Liver (tissue), 9 donors: ENCODE measurements around the gene CEP76. TPM values are rescaled to one million over a fixed set of nuclear protein-coding genes. Genes with fewer than 3 reads are reported as not detected.

ENCODE experiments used
- DNase-seq: peaks from one replicate; pipeline ENCODE4 v3.0.0-alpha.2; 2017; ENCODE audit warnings: low spot score
- H3K27ac ChIP-seq, 2 donors: one replicate each; pipeline ENCODE4 v1.7.0; 2013; ENCODE audit warnings: inconsistent platforms in 2 of 2, low read length in 2 of 2, control low read depth in 1 of 2, low read depth in 1 of 2, mild to moderate bottlenecking in 1 of 2
- H3K27me3 ChIP-seq, 4 donors: one replicate each; pipeline versions ENCODE4 v1.6.1 to v1.7.0; 2013; ENCODE audit warnings: low read length in 3 of 4, inconsistent platforms in 1 of 4, mild to moderate bottlenecking in 1 of 4, moderate library complexity in 1 of 4; ENCODE audit not compliant: control insufficient read depth in 4 of 4, insufficient read depth in 4 of 4
- H3K36me3 ChIP-seq, 4 donors: one replicate each; pipeline versions ENCODE4 v1.6.1 to v1.7.0; 2013; ENCODE audit warnings: low read length in 3 of 4, mild to moderate bottlenecking in 3 of 4, low read depth in 1 of 4, moderate library complexity in 1 of 4; ENCODE audit not compliant: control insufficient read depth in 4 of 4, insufficient read depth in 3 of 4
- H3K4me1 ChIP-seq, 4 donors: one replicate each; pipeline versions ENCODE4 v1.6.1 to v1.7.0; 2013; ENCODE audit warnings: low read length in 3 of 4, mild to moderate bottlenecking in 3 of 4, moderate library complexity in 1 of 4; ENCODE audit not compliant: control insufficient read depth in 4 of 4, insufficient read depth in 4 of 4
- H3K4me3 ChIP-seq, 3 donors: one replicate each; pipeline versions ENCODE4 v1.6.1 to v1.7.0; 2013; ENCODE audit warnings: low read length in 3 of 3, control low read depth in 1 of 3, low read depth in 1 of 3, mild to moderate bottlenecking in 1 of 3
- H3K9ac ChIP-seq, 2 donors: one replicate each; pipeline ENCODE4 v1.7.0; 2013; ENCODE audit warnings: low read length in 2 of 2, mild to moderate bottlenecking in 2 of 2, moderate library complexity in 2 of 2, control low read depth in 1 of 2, low read depth in 1 of 2
- H3K9me3 ChIP-seq, 4 donors: one replicate each; pipeline versions ENCODE4 v1.6.1 to v1.7.0; 2013; ENCODE audit warnings: low read length in 3 of 4; ENCODE audit not compliant: control insufficient read depth in 4 of 4
- EGR1 ChIP-seq, 2 donors: IDR thresholded peaks; 2 replicates each; pipeline ENCODE4 v1.6.1; 2016 to 2018; ENCODE audit warnings: antibody characterized with exemption in 2 of 2, low read depth in 2 of 2
- FOXA1 ChIP-seq: IDR thresholded peaks from 2 replicates; pipeline ENCODE4 v1.6.1; 2016; ENCODE audit warnings: antibody characterized with exemption
- FOXA2 ChIP-seq: IDR thresholded peaks from 2 replicates; pipeline ENCODE4 v1.6.1; 2016; ENCODE audit warnings: antibody characterized with exemption
- GABPA ChIP-seq, 2 donors: IDR thresholded peaks in 1 of 2; conservative IDR thresholded peaks in 1 of 2; 2 replicates each; pipeline ENCODE4 v1.6.1; 2016; ENCODE audit warnings: antibody characterized with exemption in 2 of 2, mild to moderate bottlenecking in 1 of 2, moderate library complexity in 1 of 2
- HNF4A ChIP-seq, 2 donors: conservative IDR thresholded peaks; 2 replicates each; pipeline ENCODE4 v1.6.1; 2016; ENCODE audit warnings: antibody characterized with exemption in 2 of 2, mild to moderate bottlenecking in 2 of 2
- HNF4G ChIP-seq: IDR thresholded peaks from 2 replicates; pipeline ENCODE4 v1.6.1; 2016; ENCODE audit warnings: antibody characterized with exemption
- JUND ChIP-seq, 2 donors: IDR thresholded peaks; 2 replicates each; pipeline ENCODE4 v1.6.1; 2016; ENCODE audit warnings: antibody characterized with exemption in 2 of 2
- NR2F2 ChIP-seq: IDR thresholded peaks from 2 replicates; pipeline ENCODE4 v1.6.1; 2016; ENCODE audit warnings: antibody characterized with exemption
- RAD21 ChIP-seq, 2 donors: IDR thresholded peaks; 2 replicates each; pipeline ENCODE4 v1.6.1; 2016; ENCODE audit warnings: antibody characterized with exemption in 2 of 2, mild to moderate bottlenecking in 2 of 2
- RXRA ChIP-seq, 2 donors: IDR thresholded peaks; 2 replicates each; pipeline ENCODE4 v1.6.1; 2017 to 2018; ENCODE audit warnings: antibody characterized with exemption in 2 of 2, mild to moderate bottlenecking in 1 of 2
- SP1 ChIP-seq: IDR thresholded peaks from 2 replicates; pipeline ENCODE4 v1.6.1; 2018; ENCODE audit warnings: antibody characterized with exemption, mild to moderate bottlenecking
- TAF1 ChIP-seq: conservative IDR thresholded peaks from 2 replicates; pipeline ENCODE4 v1.6.1; 2016; ENCODE audit warnings: antibody characterized with exemption, mild to moderate bottlenecking
- YY1 ChIP-seq: IDR thresholded peaks from 2 replicates; pipeline ENCODE4 v1.6.1; 2016; ENCODE audit warnings: antibody characterized with exemption, mild to moderate bottlenecking
- WGBS: extraction: QIAGEN DNeasy Blood & Tissue Kit; methylation state at CpG from one replicate; pipeline ENCODE4 v1.1.7; 2013; 5-methylcytosine and 5-hydroxymethylcytosine counted together
- polyA plus RNA-seq, 2 donors: library from polyadenylated mRNA; stranded (reverse) in 1 of 2; unstranded in 1 of 2; fragments of 200-250 nt in 1 of 2; fragments of >200 nt in 1 of 2; fragmentation: Nextera tagmentation in 1 of 2; extraction: Ambion mirVana in 1 of 2; gene quantifications; one replicate each; pipeline versions ENCODE4 v1.2.1 to v1.2.3, GENCODE V29; 2013 to 2015
- total RNA-seq, 2 donors: library from RNA; depleted of rRNA; stranded (reverse); fragments of >200 nt; gene quantifications; one replicate each; pipeline ENCODE4 v1.2.3, GENCODE V29; 2014
- TF ChIP-seq, protein P1 (sequence below): fragments of 150-350 bp; IDR thresholded peaks from 2 replicates; pipeline ENCODE4 v1.5.1; 2017; ENCODE audit warnings: improper control_type of control experiment, low read depth, low read length; ENCODE audit not compliant: missing input control
- TF ChIP-seq, protein P2 (sequence below): IDR thresholded peaks from 2 replicates; pipeline ENCODE4 v1.6.1; 2016; ENCODE audit warnings: antibody characterized with exemption
- TF ChIP-seq, protein P3 (sequence below): IDR thresholded peaks from 2 replicates; pipeline ENCODE4 v1.6.1; 2016; ENCODE audit warnings: antibody characterized with exemption
- TF ChIP-seq, protein P4 (sequence below): IDR thresholded peaks from 2 replicates; pipeline ENCODE4 v1.6.1; 2016; ENCODE audit warnings: antibody characterized with exemption, mild to moderate bottlenecking
- TF ChIP-seq, protein P5 (sequence below): IDR thresholded peaks from 2 replicates; pipeline ENCODE4 v1.6.1; 2016; ENCODE audit warnings: antibody characterized with exemption
- donor health status: healthy.
- donor health status: healthy.
- donor health status: healthy.
- donor health status: healthy.
- donor health status: healthy.

Gene CEP76
- total and polyA plus RNA-seq, 4 donors: 1.3 to 11.8 (median 4.2) TPM

DNA sequence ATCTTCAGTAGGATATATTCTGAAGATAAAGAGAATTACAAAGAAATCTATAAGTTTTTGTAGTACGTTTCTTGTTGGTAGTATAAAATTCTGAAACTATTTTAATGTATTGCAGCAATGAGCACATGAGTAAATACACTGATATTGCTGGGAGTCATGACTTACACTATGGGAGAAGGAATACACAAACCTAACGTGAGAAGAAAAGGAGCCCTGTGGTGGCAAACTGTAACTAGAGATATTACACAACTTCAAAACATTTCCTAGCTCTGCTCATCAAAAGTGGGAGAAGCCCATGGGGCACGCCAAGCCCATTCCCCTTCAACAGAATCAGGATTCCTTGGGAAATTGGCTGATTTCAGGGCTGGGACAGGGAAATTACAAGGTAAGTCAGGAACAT lies 65.1 kb downstream of the CEP76 start:
- H3K4me1 ChIP-seq: peaks cover 0 to 4% (median 4%) of the 10 kb centered on the region in 4 donors
- no peak overlapping the region for H3K27ac ChIP-seq
- no peak for DNase-seq
- H3K27me3 ChIP-seq: no peaks in the 10 kb centered on the region
- TF ChIP-seq NR2F2 (no peak), YY1 (no peak), TAF1 (no peak), FOXA2 (no peak), JUND (IDR thresholded peaks at IDR 0.05) (no peak), SP1 (no peak), HNF4A (conservative IDR thresholded peaks at IDR 0.05) (no peak), FOXA1 (no peak), RXRA (IDR thresholded peaks at IDR 0.05) (no peak), RAD21 (IDR thresholded peaks at IDR 0.05) (no peak), EGR1 (IDR thresholded peaks at IDR 0.05; ENCODE audit: low read depth in 2 of 2) (no peak), HNF4G (no peak), GABPA (IDR thresholded peaks at IDR 0.05 in 1 of 2, conservative IDR thresholded peaks at IDR 0.05 in 1 of 2) (no peak)
- TF ChIP-seq, protein P1, sequence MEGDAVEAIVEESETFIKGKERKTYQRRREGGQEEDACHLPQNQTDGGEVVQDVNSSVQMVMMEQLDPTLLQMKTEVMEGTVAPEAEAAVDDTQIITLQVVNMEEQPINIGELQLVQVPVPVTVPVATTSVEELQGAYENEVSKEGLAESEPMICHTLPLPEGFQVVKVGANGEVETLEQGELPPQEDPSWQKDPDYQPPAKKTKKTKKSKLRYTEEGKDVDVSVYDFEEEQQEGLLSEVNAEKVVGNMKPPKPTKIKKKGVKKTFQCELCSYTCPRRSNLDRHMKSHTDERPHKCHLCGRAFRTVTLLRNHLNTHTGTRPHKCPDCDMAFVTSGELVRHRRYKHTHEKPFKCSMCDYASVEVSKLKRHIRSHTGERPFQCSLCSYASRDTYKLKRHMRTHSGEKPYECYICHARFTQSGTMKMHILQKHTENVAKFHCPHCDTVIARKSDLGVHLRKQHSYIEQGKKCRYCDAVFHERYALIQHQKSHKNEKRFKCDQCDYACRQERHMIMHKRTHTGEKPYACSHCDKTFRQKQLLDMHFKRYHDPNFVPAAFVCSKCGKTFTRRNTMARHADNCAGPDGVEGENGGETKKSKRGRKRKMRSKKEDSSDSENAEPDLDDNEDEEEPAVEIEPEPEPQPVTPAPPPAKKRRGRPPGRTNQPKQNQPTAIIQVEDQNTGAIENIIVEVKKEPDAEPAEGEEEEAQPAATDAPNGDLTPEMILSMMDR: no peak
- TF ChIP-seq, protein P2, sequence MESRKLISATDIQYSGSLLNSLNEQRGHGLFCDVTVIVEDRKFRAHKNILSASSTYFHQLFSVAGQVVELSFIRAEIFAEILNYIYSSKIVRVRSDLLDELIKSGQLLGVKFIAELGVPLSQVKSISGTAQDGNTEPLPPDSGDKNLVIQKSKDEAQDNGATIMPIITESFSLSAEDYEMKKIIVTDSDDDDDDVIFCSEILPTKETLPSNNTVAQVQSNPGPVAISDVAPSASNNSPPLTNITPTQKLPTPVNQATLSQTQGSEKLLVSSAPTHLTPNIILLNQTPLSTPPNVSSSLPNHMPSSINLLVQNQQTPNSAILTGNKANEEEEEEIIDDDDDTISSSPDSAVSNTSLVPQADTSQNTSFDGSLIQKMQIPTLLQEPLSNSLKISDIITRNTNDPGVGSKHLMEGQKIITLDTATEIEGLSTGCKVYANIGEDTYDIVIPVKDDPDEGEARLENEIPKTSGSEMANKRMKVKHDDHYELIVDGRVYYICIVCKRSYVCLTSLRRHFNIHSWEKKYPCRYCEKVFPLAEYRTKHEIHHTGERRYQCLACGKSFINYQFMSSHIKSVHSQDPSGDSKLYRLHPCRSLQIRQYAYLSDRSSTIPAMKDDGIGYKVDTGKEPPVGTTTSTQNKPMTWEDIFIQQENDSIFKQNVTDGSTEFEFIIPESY: no peak
- TF ChIP-seq, protein P3, sequence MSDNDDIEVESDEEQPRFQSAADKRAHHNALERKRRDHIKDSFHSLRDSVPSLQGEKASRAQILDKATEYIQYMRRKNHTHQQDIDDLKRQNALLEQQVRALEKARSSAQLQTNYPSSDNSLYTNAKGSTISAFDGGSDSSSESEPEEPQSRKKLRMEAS: no peak
- TF ChIP-seq, protein P4, sequence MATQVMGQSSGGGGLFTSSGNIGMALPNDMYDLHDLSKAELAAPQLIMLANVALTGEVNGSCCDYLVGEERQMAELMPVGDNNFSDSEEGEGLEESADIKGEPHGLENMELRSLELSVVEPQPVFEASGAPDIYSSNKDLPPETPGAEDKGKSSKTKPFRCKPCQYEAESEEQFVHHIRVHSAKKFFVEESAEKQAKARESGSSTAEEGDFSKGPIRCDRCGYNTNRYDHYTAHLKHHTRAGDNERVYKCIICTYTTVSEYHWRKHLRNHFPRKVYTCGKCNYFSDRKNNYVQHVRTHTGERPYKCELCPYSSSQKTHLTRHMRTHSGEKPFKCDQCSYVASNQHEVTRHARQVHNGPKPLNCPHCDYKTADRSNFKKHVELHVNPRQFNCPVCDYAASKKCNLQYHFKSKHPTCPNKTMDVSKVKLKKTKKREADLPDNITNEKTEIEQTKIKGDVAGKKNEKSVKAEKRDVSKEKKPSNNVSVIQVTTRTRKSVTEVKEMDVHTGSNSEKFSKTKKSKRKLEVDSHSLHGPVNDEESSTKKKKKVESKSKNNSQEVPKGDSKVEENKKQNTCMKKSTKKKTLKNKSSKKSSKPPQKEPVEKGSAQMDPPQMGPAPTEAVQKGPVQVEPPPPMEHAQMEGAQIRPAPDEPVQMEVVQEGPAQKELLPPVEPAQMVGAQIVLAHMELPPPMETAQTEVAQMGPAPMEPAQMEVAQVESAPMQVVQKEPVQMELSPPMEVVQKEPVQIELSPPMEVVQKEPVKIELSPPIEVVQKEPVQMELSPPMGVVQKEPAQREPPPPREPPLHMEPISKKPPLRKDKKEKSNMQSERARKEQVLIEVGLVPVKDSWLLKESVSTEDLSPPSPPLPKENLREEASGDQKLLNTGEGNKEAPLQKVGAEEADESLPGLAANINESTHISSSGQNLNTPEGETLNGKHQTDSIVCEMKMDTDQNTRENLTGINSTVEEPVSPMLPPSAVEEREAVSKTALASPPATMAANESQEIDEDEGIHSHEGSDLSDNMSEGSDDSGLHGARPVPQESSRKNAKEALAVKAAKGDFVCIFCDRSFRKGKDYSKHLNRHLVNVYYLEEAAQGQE: no peak
- TF ChIP-seq, protein P5, sequence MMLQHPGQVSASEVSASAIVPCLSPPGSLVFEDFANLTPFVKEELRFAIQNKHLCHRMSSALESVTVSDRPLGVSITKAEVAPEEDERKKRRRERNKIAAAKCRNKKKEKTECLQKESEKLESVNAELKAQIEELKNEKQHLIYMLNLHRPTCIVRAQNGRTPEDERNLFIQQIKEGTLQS: no peak
- no peak overlapping the region for H3K9ac ChIP-seq
- H3K36me3 ChIP-seq: no peaks in the 10 kb centered on the region
- no peak overlapping the region for H3K4me3 ChIP-seq
- WGBS: 93% methylated on average over 3 of the region's 3 CpGs
- no peaks in the 10 kb centered on the region for H3K9me3 ChIP-seq
